ENCODE results near the gene TMEM198.

GRCh38 chr2:219542931-219543595 lies 765 bp upstream of the TMEM198 start:
- TF ChIP-seq GATA3 (IDR thresholded peaks at IDR 0.05; ENCODE audit: low read depth, low read length), result no peak
- TF ChIP-seq GATA2 (IDR thresholded peaks at IDR 0.05; ENCODE audit: low read depth, low read length), result no peak
